Right ventricle myocardium inferior (tissue), 1 donor: ENCODE results near the gene RDH12. TPM values are rescaled to one million over a fixed set of nuclear protein-coding genes. Genes with fewer than 3 reads are reported as not detected.
"Not testable (repeated sequence)": the region's sequence is repeated elsewhere in the genome, so short reads cannot be mapped to it uniquely, and the experiment has no call there.

Experiments used
- ATAC-seq: fragments of 200-7000 bp; cut with Tn5 transposase; one replicate; pipeline ENCODE4 v1.9.1; 2020; ENCODE audit warnings: mild to moderate bottlenecking, moderate library complexity
- DNase-seq: peaks from one replicate; pipeline ENCODE4 v3.0.0; 2021; ENCODE audit errors: missing footprints
- intact Hi-C: fragments of 100-400 bp; cut with DNase I; formaldehyde crosslinking; loops from one replicate; pipeline ENCODE4 v1.11.0; 2022
- total RNA-seq: library from RNA; stranded (reverse); fragmentation: NEBNext Ultra II Directional; extraction: Animal tissue kit (Norgen Biotek cat#: 25700); gene quantifications from one replicate; pipeline ENCODE4 v1.2.1, GENCODE V29; 2021
- donor health status: DM: no; HTN: yes; CAD: no; lungs with severe emphysema.

The RDH12 gene
- total RNA-seq, 1 donor from 2014 or later, result not detected

DNA sequence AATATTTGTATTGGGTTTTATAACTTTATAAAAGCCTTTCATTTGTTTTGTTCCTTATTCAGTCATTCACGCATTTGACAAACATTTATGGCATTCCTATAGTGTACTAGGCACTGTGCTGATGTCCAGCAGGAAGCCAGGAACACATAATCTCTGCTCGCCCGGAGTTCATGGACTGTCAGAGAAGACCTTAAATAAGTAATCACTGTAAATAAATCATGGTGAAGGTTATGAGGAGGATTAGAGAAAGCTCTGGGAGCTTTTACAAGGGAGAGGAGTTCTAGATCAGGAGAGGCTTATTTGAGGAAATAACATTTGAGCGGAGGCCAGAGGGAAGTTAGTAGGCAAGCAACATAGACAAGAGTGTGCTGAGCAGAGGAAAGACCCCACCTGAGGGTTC is 4.7 kb upstream of the RDH12 start:
- ATAC-seq, result no peak

GRCh38 chr14:67698179-67698578 is 3.5 kb upstream of the RDH12 start:
- no peak for ATAC-seq
- DNase-seq, result no peak
- intact Hi-C loops, result no loop called here

More for the DNA sequence above, 4.7 kb upstream of the RDH12 start:
- intact Hi-C loops, result no loop called here
- DNase-seq, result no peak

GRCh38 chr14:67703997-67704396 is 2.3 kb downstream of the RDH12 start:
- DNase-seq (no peak), ATAC-seq (no peak)
- intact Hi-C loops, result loop anchor here (2.0 to 10.0 kb wide), 3 partner anchors 85 to 279 kb away; partner anchors contain the start of gene ARG2

DNA sequence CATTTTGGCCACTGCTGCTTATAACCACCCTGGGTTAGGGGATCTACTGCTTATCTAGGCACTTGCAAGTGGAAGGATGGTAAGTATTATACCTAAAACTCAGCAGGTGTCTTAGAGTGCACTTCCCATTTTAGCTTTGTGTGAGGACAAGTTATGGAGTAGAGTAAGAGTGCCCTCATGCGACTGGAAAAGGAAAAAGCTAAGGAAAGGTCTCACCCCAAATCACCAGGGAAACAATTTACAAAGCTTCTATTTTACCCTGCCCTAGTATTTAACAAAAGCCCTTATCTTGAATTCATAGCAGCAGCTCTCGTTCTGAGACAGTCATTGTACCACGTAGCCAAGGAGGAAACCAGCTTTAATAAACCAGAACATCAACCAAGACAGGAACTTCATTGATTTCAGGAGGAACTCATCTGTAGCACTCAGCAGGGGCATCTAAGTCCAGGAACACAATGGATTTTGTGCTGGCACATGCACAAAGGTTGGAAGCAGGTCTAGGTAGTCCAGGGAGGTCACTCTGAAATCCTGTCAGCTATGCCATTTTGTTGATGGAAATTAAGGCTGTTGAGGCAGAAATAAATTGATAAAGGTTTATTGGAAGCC is 2.9 kb downstream of the RDH12 start:
- intact Hi-C loops, result loop anchor here (2.0 to 10.0 kb wide), 4 partner anchors 32 to 280 kb away; partner anchors contain the start of genes ARG2 and VTI1B
- ATAC-seq (peak; percentile 54), DNase-seq (no peak)

DNA sequence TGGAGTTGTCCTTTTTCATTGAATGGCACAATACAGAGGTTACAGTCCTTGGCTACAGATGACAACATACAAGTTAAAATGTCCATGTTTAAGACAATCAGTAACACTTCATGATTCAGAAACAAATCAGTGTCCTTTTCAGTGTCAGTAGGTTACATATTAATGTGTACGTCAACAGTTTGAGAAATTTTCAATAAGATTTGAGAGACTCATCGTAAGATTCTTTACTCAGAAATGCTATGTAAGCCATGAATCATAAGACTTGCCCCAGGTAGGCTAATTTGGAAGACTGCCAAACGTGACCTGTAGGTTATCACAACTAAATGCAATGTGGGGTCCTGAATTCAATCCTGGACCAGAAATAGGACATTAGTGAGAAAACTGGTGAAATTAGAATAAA is 3.5 kb downstream of the RDH12 start:
- ATAC-seq (no peak), DNase-seq (no peak)
- intact Hi-C loops, result loop anchor here (2.0 to 10.0 kb wide), 4 partner anchors 33 to 280 kb away; partner anchors contain the start of genes ARG2 and VTI1B

DNA sequence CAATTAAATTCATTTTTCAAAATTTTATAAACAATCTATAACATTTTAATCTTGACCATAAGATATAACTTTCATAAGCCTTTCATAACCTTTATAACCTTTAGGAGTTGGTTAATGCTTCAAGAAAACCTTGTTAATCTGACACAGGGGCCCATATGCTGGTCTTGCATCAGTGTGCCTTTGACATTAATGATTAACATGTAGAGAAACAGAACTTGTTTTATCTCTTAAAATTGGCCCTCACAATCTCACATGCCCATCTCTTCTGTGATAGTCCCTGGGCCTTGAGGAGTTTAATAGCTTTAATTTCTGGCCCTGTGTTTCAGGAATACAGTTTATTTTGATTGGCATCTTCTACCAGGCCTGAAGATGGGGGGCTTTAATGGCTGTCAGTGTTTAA is 7.7 kb downstream of the RDH12 start:
- not testable (repeated sequence) for DNase-seq, ATAC-seq
- intact Hi-C loops, result loop anchor here (5.0 to 10.0 kb wide), 2 partner anchors 37 to 285 kb away; partner anchors contain the start of gene VTI1B

- ATAC-seq, DNase-seq: not testable (repeated sequence)
- intact Hi-C loops, result loop anchor here (5.0 to 10.0 kb wide), 2 partner anchors 37 to 285 kb away; partner anchors contain the start of gene VTI1B
These were observed 8.1 kb downstream of the RDH12 start for GRCh38 chr14:67709796-67710195.

GRCh38 chr14:67710209-67710608 is 8.5 kb downstream of the RDH12 start:
- intact Hi-C loops, result no loop called here
- DNase-seq (no peak), ATAC-seq (no peak)

- DNase-seq (no peak), ATAC-seq (no peak)
- intact Hi-C loops, result no loop called here
These were observed 15.4 kb downstream of the RDH12 start for GRCh38 chr14:67717048-67717447.

DNA sequence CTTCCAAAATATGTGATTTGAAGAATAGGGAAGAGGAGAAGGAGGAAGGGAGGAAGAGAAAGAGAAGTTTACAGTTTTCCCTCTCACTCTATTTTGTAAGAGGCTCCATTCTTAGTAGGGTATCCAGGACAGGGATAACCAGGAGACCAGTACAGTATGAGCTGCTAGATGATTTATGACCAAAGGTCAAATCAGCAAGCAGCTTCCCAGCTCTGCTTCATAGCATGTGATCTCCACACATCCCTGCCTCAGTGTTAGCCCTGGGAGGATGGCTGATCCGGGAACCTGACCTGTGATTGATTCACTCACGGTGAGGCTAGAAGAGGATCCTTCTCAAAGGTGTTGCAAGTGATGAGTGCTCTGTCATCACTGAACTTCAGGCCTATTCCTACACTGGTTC is 16.6 kb downstream of the RDH12 start:
- DNase-seq (no peak), ATAC-seq (no peak)
- intact Hi-C loops, result no loop called here

GRCh38 chr14:67719385-67719784 is 17.7 kb downstream of the RDH12 start:
- DNase-seq, ATAC-seq, intact Hi-C loops: not testable (repeated sequence)

GRCh38 chr14:67719866-67720265 is 18.2 kb downstream of the RDH12 start:
- intact Hi-C loops, result no loop called here
- DNase-seq (no peak), ATAC-seq (no peak)

GRCh38 chr14:67721875-67722274 is 20.2 kb downstream of the RDH12 start:
- ATAC-seq (no peak), DNase-seq (no peak)
- intact Hi-C loops, result no loop called here

- peak; percentile 84 for DNase-seq
- intact Hi-C loops, result no loop called here
These were observed 20.6 kb downstream of the RDH12 start for GRCh38 chr14:67722293-67722692.

DNA sequence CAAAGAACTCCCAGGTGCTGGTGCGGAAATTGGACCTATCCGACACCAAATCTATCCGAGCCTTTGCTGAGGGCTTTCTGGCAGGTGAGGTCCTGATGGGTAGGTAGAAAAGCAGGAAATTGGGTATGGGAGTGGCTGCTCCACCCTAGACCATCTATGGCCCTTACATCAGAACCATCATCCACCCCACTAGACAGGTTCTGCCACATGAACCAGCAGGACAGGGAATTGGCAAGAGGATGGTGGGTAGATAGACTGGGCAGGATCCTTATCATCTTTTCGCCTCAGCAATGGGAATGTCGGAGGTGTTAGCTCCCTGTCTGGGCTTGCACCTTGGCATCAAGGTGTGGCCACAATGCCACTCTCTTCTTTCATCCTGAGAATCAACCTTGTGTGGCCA is 23.5 kb downstream of the RDH12 start:
- intact Hi-C loops, result no loop called here
- no peak for DNase-seq
- ATAC-seq, result no peak

More at GRCh38 chr14:67722293-67722692, 20.6 kb downstream of the RDH12 start:
- ATAC-seq, result peak; percentile 96

DNA sequence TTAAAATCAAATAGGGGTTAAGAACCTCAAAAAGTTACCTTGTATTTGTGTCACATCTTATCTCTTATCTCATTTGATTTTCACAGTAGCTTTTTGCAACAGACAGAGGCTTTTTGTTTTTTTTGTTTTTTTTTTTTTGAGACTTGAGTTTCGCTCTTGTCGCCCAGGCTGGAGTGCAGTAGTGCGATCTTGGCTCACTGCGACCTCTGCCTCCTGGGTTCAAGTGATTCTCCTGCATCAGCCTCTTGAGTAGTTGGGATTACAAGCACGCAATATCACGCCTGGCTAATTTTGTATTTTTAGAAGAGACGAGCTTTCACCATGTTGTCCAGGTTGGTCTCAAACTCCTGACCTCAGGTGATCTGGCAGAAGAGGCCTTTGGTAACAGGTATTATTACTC is 25.7 kb downstream of the RDH12 start:
- no peak for DNase-seq
- ATAC-seq, result no peak
- intact Hi-C loops, result no loop called here

- DNase-seq (no peak), ATAC-seq (no peak)
- intact Hi-C loops, result no loop called here
These were observed 26.6 kb downstream of the RDH12 start for GRCh38 chr14:67728258-67728657.

DNA sequence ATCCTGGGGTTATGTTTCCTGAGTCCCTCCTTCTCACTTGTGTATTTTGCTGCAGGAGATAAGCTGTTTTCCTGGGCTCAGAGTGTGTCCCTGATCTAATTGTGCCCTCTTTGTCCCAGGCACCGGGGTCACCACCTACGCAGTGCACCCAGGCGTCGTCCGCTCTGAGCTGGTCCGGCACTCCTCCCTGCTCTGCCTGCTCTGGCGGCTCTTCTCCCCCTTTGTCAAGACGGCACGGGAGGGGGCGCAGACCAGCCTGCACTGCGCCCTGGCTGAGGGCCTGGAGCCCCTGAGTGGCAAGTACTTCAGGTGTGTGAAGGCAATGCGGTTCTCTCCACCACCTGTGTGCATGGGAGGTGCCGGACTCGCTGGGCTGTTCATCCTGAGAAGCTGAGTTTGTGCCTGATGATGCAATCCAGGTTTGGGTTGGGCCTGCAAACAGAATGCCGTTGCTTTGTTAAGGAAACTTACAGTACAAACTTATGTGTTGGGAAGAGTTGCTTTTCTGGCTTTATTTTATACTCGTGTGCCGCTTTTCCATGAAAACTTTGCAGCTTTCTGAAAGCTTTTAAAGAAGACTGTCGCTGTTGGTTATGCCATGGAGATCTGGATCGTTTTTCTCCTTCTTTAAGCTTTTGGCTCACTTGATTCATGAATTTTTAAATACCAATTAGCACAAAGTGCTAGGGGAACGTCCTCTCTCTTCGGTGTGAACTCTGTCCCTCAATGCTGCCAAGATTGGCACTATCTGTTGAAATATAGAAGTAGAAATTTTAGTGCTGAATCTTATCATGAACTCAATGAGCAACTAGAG is 27.6 kb downstream of the RDH12 start:
- ATAC-seq, result no peak
- intact Hi-C loops, result no loop called here
- no peak for DNase-seq

- intact Hi-C loops, result no loop called here
- ATAC-seq, result no peak
These were observed 31.9 kb downstream of the RDH12 start for GRCh38 chr14:67733616-67734015.

GRCh38 chr14:67734675-67735074 is 33.0 kb downstream of the RDH12 start:
- ATAC-seq (no peak), DNase-seq (no peak)
- intact Hi-C loops, result no loop called here

More at GRCh38 chr14:67733616-67734015, 31.9 kb downstream of the RDH12 start:
- no peak for DNase-seq
